Adipose tissue (tissue), 3 donors: ENCODE data around the gene CEP19. TPM values are rescaled to one million over a fixed set of nuclear protein-coding genes. Genes with fewer than 3 reads are reported as not detected.
"Not testable (repeated sequence)": the region's sequence is repeated elsewhere in the genome, so short reads cannot be mapped to it uniquely, and the experiment has no call there.

Source experiments
- H3K27ac ChIP-seq: one replicate; pipeline ENCODE4 v1.5.1; 2013; ENCODE audit warnings: low read depth, low read length
- WGBS, 3 donors: extraction: QIAGEN DNeasy Blood & Tissue Kit; methylation state at CpG; one replicate each; pipeline ENCODE4 v1.1.7; 2013; 5-methylcytosine and 5-hydroxymethylcytosine counted together
- polyA plus RNA-seq, 3 donors: library from polyadenylated mRNA; stranded (reverse); fragments of 200-250 nt; gene quantifications; one replicate each; pipeline ENCODE4 v1.2.3, GENCODE V29; 2013
- donor health status: healthy with polysubstance abuse.
- donor health status: Bipolar disorder and iron deficiency.
- donor health status: healthy.

CEP19 gene, protein sequence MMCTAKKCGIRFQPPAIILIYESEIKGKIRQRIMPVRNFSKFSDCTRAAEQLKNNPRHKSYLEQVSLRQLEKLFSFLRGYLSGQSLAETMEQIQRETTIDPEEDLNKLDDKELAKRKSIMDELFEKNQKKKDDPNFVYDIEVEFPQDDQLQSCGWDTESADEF
- 1 to 10 TPM in 1 of 3 donors, under 1 TPM in 2; 0.58 to 5.3 (median 0.88) TPM for polyA plus RNA-seq

DNA sequence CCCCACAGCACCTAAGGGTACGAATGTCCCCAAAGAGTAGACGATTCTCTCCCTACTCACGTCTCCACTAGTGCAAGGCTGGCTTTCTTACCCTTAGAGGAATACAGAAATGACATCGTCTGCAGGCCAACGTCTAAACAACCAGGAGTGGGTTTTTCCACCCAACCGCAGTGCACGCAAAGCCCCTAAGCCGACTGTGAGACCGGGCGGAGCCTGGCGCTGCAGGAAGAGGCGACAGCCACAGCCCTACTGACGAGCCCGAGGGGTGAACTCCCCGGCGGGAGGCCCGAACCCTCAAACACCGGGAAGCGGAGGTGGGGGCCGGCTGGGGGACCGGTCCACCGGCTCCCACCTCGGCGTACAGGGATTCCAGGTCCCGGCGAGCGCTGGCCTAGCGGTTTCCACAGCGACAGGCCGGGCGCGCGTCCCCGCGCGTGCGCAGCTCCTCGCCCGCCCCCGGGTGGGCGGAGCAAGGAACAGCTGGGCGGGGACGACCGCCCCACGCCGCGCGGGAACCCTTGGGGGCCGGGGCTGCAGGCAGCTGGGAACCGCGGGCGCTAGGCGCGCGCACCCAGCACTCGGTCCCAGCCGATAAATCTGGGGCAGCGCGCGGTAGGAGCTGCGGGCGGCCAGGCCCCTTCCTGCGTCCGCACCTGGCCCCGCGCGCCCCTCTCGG lies at the start of gene CEP19, which contains the start of gene PIGX:
TSS of gene CEP19 (minus strand) at position 413 of the 676 bp plus-strand sequence. CDS start 3,593 bp downstream, outside the sequence.
TSS of gene PIGX (plus strand) at position 540 of the 676 bp plus-strand sequence.
- whole genome bisulfite sequencing, 3 donors: 0% methylated on average over 63 to 68 of the region's 68 CpGs
- peak within 1 kb of the TSS; percentile 81 for H3K27ac ChIP-seq

DNA sequence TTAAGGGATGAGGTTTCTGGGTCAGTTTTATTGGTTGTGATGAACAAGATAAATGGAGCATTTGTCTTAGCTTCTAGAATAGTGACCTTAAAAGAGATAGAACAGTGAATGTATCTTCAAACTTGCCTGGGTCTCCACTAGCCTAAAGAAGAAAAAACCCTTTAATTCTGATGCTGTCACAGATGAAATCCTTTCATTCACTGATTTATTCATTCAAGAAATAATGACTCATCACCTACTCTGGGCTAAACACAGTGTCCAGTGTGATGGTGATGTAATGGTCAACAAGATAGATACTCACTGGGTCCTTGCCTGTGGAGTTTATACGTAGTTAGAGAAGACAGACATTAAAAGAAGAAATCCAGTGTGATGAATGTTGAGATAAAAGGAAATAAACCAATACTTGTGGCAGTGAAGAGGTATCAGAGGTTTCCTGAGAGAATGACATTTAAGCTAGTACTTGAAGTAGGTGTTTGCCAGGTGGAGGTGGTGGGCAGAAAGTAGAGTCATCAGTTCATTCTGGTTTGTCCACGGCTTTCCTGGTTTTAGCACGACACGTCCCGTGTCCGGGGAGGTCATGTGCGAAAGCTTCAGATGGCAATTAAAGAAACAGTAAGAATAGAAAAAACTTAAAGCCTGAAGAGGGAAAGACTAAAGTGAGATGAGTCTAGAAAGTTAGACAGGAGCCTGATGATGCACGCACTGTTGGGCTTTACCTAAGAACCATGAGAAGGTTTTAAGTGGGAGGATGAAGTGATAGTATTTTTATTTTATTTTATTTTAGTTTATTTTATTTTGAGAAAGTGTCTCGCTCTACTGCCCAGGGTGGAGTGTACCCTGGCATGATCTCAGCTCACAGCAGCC lies 46.1 kb upstream of the CEP19 start:
- WGBS, 3 donors: 85 to 94% (median 88%) methylated on average over 9 of the region's 9 CpGs
- H3K27ac ChIP-seq: no peak overlapping the region

DNA sequence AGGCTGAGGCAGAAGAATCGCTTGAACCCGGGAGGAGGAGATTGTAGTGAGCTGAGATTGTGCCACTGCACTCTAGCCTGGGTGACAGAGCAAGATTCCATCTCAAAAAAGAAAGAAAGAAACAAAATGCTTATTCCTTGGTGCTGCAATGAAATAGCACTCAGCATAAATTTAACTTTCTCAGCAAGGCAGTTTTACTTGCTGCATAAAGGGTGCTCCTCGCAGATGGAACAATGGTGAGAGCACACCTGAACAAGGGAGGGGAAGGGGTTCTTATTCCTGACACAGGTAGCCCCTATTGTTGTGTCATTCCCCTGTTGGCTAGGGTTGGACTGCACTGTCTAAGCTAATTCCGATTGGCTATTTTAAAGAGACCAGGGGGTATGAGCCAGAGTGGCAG lies 44.7 kb upstream of the CEP19 start:
- no peak overlapping the region for H3K27ac ChIP-seq
- WGBS, 3 donors: 75 to 96% (median 90%) methylated on average over 4 of the region's 4 CpGs

DNA sequence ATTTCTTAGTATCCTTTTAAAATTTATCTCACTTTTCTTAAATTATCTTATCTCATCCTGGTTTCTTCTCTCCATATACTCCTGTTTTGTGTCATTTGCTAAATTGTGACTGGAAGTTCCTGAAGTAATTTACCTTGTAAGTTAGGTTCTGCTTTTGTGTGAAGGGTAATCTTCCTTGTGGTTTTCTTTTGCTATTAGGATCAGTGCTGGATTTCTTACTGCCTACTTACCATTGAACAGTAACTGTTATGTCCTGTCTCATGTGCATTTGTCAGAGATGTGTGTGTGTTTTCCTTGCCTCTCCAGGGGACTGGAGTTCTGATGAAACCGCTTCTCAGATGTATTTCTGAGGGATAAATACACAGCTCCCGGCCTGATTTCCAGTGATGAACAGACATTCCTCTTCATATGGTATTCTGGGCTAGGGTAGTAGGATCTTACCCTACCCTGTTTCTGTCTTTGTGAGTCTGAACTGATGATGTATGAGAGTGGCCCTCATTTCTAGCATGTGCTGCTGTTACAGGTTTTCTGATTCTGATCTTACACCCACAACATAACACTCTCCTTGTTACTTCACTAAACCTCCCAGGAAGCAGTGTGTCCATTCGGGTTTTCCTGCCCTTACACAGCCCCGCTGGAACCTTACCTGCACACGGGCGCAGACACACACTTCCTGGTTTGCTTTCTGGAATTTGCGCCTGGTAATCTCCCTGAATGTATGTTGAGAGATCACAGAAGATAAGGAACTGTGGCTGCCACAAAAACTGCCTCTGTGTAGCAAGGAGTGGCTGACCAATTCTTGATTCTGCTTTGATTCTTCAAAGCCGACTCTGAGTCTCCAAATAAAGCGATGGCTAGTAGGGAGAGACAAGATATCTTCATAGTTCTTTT lies 42.3 kb upstream of the CEP19 start:
- H3K27ac ChIP-seq: no peak overlapping the region
- WGBS, 3 donors: 55 to 62% (median 59%) methylated on average over 9 of the region's 9 CpGs

DNA sequence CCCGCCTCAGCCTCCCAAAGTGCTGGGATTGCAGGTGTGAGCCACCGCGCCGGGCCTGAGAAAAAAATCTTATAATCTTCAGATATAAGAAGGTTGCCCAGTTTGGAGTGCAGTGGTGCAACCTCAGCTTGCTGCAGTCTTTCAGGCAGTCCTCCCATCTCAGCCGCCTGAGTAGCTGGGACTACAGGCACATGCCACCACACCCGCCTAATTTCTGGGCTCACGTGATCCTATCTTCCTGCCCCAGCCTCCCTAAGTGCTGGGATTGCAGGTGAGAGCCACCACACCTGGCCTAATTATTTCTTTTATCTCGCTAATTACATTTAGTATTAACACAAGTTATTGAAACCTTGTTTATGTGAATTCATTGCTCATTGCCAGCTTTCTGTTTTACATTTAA lies 41.2 kb upstream of the CEP19 start:
- no peak overlapping the region for H3K27ac ChIP-seq
- WGBS, 3 donors: 92 to 97% (median 94%) methylated on average over 8 of the region's 8 CpGs

DNA sequence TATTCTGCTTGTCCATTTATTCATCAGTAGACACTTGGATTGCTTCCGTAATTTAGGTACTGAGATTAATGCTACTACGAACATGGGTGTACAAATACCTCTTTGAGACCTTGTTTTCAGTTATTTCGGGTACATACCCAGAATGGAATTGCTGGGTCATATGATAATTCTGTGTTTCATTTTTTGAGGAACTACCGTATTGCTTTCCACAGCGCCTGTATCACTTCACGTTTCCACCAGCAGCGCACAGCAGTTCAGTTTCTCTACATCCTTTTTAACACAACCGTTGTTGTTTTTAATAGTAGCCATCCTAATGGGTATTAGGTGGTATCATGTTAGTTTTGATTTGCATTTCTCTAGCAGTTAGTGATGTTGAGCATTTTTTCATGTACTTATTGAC lies 37.1 kb upstream of the CEP19 start:
- no peak overlapping the region for H3K27ac ChIP-seq
- 71 to 80% (median 77%) methylated on average over 8 of the region's 8 CpGs for WGBS, 3 donors

DNA sequence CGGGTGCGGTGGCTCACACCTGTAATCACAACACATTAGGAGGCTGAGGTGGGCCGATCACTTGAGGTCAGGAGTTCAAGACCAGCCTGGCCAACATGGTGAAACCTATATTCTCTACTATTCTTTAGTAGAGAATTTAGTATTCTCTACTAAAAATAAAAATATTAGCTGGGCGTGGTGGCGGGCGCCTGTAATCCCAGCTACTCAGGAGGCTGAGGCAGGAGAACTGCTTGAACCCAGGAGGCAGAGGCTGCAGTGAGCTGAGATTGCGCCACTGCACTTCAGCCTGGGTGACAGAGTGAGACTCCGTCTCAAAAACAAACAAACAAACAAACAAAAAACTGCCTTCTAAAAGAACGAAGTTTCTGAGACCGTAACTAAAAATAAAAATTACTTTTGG lies 31.5 kb upstream of the CEP19 start:
- 91 to 95% (median 94%) methylated on average over 10 of the region's 10 CpGs for WGBS, 3 donors
- not testable (repeated sequence) for H3K27ac ChIP-seq

DNA sequence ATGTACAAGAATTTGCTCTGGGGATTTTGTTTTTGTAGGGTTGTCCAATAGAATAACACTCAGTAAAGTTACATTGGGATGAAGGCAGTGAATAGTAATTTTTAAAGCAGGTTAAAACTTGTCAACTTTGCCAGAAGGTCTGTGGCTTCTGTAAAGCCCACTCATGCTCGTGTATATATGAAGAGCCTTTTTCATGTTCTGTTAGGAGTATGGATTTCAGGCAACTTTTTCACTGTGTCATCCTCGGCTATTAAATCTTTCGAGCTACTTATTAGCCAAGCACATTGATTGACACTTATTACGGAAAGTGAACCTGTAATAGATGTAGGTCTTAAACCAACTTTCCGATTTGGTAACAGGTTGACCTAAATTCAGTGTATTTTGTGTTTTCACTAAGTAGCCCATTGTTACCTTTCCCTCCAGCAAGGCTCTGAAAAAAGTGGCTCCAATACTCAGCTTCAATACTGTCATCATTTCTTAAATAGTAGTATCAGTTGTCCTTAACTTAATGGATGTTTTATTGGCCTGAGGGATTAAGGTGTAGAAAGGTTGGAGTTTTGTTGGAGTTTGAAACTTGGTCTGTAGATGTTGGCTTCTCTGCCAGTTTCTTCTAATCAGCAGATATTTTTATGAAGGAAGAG lies 29.3 kb upstream of the CEP19 start:
- no peak overlapping the region for H3K27ac ChIP-seq
- WGBS, 3 donors: 9 to 21% (median 18%) methylated on average over 5 of the region's 5 CpGs

DNA sequence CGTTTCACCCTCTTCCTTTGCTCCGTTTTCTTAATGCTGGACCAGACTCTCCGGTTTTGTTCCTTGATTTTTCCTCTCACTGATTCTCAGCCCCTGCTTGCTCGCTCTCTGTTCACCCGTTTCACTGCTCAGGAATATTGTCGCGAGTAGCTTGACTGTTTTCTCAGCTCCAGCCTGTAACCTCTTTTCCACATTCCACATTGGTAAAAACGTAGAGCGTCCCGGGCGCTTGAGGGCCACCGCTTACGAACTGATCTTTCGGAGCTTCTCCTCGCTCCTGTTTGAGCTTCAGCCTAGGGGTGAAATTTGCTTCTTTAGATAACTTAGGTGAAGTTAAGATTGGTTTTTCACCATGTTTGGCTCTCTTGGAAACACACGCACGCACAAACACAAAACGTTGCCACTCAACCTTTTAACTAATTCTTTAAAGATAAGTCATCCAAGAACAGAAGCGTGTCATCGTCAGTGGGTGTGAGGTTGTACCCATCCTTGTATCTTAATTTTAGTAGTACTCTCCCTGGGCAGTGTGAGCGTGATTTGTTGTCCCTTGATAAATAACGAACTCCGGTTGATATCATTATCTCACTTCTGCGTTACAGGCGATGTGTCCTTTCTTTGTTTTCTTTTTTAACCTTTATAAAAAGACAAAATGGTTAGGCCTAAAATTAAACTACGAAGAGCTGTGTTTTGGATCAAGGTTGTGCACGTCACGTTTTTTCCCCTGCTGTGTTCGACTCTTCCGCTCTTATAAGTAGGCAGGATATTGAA lies 28.6 kb upstream of the CEP19 start:
- WGBS, 3 donors: 0% methylated on average over 30 of the region's 30 CpGs
- peak overlapping the region; percentile 71 for H3K27ac ChIP-seq

DNA sequence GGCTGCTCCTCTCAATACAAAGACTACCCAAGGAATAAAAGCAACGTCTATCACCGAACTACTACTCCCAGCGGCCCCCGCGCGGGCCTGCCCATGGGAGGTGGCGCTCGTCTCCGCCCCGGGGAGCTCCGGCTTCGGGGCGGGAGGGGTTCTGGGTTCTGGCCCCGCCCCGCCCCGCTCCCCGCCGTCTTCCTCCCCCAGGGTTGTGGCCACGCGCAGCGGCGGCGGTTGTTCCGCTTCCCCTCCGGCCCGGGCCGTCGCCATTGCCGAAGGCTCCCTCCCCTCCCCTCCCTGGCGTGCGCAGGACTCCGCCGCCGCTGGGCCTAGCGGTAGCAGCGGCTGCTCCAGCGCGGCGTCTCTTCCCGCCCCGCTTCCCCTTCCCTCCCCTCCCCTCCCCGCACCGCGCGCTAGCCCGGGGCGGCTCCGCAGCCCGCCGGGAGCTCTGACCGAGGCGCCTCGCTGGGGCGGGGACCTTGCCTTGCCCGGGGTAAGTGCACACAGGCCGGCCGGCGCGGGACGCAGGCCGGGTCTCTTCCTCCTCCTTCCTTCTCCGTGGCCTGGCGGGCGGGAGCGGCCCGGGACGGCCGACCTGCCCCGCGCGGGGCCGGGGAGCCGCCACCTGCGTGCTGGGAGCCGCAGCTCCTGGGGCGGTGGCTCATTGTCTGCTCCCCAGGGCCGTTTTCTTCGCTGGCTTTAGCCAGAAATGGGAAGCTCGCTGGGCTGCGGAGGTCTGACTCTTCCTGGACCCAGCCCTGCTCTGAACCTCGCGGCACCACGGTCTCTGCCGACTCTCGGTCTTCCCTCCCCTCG lies 27.8 kb upstream of the CEP19 start, which contains the start of gene PAK2:
TSS of gene PAK2 (plus strand) at position 187 of the 810 bp plus-strand sequence. CDS start 42,790 bp downstream, outside the sequence.
- WGBS, 3 donors: 0 to 1% (median 0%) methylated on average over 37 to 86 of the region's 86 CpGs
- H3K27ac ChIP-seq: peak within 1 kb of the TSS; percentile 86

DNA sequence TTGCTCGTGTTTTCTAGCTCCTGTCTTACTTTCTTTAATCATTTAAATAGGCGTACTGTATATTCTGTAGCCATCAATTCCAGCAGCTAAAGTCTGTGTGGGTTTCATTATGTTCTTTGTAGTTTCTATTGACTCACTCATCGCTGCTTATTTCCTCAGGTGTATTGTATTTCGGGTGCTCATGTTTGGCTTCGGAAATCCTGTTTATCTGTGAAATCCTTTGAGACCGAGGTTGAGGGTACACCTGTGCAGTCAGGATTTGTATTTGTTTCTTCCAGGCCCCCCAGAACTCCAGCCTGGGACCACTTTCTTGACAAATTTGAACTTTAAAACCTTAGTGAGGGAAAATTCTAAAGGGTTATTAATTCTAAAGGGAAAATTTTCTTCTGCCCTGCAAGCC lies 25.6 kb upstream of the CEP19 start:
- 89 to 92% (median 90%) methylated on average over 6 of the region's 6 CpGs for WGBS, 3 donors
- no peak overlapping the region for H3K27ac ChIP-seq

DNA sequence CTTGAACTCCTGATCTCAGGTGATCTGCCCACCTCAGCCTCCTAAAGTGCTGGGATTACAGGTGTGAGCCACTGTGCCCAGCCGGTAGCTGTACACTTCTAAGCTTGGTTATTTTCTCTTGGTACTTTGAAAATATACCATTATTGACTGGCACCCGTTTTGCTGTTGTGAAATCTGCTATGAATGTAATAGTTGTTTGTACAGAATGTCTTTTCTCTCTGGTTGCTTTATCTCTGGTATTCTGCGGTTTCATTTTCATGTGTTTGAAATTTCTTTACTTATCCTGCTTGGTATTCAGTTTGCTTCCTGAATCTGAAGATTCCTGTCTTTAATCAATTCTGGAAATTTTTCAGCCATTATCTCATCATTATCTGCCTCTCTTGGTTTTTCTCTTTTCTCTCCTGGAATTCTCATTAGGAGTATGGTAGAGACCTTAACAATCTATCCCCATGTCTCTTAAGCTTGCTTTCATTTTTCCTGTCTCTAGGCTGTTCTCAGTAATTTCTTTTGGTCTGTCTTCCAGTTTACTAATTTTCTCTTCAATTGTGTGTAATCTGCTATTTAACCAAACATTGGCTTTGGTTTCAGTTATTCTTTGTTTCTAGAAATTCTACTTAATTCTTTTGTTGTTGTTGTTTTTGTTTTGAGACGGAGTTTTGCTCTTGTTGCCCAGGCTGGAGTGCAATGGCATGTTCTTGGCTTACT lies 24.8 kb upstream of the CEP19 start:
- WGBS, 3 donors: 91 to 99% (median 93%) methylated on average over 4 of the region's 4 CpGs

DNA sequence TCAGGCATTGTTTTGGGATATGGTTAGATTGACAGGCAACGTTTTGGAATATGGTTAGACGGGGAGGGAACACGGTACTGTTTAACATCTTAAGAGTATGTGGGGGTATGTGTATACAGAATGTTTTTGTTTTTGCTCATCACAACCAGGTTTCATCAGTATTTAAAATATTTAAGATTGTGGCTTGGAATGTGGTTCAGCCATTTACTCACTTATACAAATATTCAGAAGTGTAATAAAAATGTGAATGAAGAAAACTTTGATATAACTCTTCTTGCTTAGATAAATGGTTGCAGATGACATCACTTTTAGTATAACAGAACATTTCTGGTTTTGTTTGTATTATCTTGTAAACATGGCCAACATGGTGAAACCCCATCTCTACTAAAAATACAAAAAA lies 23.7 kb upstream of the CEP19 start:
- 89 to 94% (median 91%) methylated on average over 3 of the region's 3 CpGs for WGBS, 3 donors

More for the DNA sequence above, 24.8 kb upstream of the CEP19 start:
- H3K27ac ChIP-seq: no peak overlapping the region

DNA sequence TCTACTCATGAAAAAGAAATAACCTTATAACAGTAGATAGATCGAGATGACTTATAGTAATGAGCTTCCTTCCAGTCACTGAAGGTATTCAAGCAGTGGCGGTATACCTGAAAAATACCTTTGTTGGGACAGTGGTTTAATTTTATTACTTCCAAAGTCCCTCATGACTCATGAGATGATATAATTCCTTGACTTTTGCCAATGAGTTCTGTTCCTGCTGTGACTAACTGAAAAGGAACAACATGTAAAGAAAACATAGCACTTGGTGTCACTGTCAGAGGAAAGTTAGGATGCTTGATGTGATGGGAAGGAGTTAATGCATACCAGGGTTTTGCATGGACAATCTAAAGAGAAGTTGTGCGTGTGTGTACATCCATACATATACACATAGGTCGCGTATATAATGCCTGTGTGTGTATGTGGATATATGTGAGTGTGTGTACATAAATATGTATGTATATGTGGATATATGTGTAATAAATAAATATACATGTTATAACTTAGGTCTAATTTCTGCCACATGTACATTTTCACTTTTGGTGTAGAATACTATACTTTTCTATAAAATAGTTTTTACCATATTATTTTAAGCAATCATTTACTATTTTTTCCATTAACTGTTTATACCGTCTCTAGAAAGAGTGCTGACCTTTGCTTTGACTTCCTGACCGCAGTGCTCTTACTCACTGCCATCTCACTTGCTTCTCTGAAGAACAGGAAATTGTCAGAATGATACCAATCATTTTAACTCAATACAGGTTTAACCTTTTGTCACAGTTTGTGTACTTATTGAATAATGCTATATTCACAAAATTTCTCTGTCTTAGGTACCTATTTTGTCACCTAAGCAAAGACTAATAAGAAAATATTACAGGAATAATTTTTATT lies 15.0 kb upstream of the CEP19 start:
- 78 to 90% (median 89%) methylated on average over 7 of the region's 7 CpGs for WGBS, 3 donors
- H3K27ac ChIP-seq: no peak overlapping the region

More for the DNA sequence above, 23.7 kb upstream of the CEP19 start:
- no peak overlapping the region for H3K27ac ChIP-seq

DNA sequence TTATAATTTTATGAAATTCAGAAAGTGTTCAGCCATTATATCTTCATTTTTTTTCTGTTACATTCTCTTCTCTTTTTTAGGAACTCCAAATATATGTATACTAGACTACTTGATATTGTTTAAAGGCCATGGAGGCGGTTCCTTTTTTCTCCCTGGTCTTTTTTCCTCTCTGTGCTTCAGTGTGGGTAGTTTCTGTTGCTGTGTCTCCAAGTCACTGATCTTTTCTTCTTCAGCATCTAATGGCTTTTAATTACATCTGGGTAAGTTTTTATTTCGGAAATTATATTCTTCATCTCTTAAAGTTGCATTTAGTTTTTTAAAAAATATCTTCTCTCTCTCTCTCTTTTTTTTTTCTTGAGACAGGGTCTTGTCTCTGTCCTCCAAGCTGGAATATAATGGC lies 9.0 kb upstream of the CEP19 start:
- 44 to 98% (median 93%) methylated on average over 2 of the region's 2 CpGs for WGBS, 3 donors
- H3K27ac ChIP-seq: no peak overlapping the region
